ENCODE results near the gene LAYN. TPM values are rescaled to one million over a fixed set of nuclear protein-coding genes. Genes with fewer than 3 reads are reported as not detected.
A peak's percentile ranks its signal among the peaks of the same experiment; 100 is the strongest.

Gene LAYN
- total RNA-seq, 1 experiment from 2014 or later = 0.79 TPM

DNA sequence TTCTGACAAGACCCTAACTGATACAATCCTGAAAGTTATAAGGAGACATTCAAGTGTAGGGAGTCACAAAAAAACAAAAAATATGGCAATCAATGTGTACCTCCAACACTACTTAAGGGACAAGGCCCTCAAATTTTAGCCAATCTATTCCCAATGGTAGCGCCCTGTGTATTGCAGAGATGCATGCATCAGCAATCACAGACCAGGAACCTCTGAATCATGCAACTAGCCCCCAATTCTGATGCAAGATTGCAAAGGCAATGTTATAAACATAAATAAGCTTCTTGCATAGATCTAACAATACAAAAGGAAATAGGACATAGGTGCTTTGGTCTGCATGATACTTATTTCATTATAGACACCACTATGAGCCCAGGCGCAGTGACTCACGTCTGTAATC is 32.1 kb downstream of the LAYN start:
- H3K36me3 Mint-ChIP-seq (ENCODE audit: insufficient read depth, unreplicated experiment) = no peaks in the 10 kb centered on the region
- ChIA-PET CTCF (no interaction called here), POLR2A (interaction anchor here (0.7 kb wide), 1 partner anchor 193 kb away, joined by 3 read pairs; no protein-coding TSS in a partner anchor)
- Histone ChIP-seq H3K9me3 (no peaks in the 10 kb centered on the region), H3K36me3 (ENCODE audit: control insufficient read depth, insufficient read depth, low read length) (no peaks in the 10 kb centered on the region), H3K27me3 (replicated peaks; ENCODE audit: control insufficient read depth, insufficient read depth, low read length) (no peaks in the 10 kb centered on the region), H3K4me3 (ENCODE audit: low read depth, low read length) (no peak overlapping the region), H3K4me1 (peaks cover 17% of the 10 kb centered on the region)
- H3K4me3 Mint-ChIP-seq (ENCODE audit: unreplicated experiment) = no peak overlapping the region
- intact Hi-C loops (cut with micrococcal nuclease; ENCODE audit: unreplicated experiment) = no loop called here
- H3K9me3 Mint-ChIP-seq (ENCODE audit: unreplicated experiment) = no peaks in the 10 kb centered on the region
- no peak for TF ChIP-seq CTCF (IDR thresholded peaks at IDR 0.05; ENCODE audit: insufficient read depth in 1 of 2, low read depth in 1 of 2, low read length in 1 of 2, severe bottlenecking in 1 of 2, unreplicated experiment in 1 of 2)
- DNase-seq = no peak
- no TSS peak for BruUV-seq (replicated peaks)
- H3K27ac Mint-ChIP-seq (ENCODE audit: unreplicated experiment) = peak overlapping the region; percentile 60
- peaks cover 24% of the 10 kb centered on the region for H3K4me1 Mint-ChIP-seq (ENCODE audit: low read depth, unreplicated experiment)
- H3K27me3 Mint-ChIP-seq (ENCODE audit: insufficient read depth, unreplicated experiment) = no peaks in the 10 kb centered on the region

DNA sequence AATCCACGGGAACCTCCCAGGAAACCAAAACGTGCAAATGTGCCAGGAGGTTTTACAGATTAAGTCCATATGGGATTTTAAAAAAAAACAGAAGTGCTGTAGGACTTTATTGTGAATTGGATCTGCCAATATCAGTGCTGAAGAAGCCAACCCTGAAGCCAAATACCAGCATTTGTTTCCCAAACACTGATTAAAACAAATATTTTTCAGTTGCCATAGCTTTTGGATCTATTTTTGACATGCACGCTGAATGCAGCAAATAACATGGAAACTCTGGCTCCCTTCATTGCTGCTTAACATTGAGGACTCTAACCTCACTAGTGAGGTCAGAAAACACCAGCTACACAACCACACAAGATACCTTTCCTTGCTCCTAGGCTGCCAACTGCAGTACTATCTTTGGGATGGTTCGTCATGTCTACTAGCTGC is 33.3 kb downstream of the LAYN start:
- DNase-seq = no peak
- Histone ChIP-seq H3K4me1 (peaks cover 17% of the 10 kb centered on the region), H3K4me3 (ENCODE audit: low read depth, low read length) (no peak overlapping the region), H3K9me3 (no peaks in the 10 kb centered on the region), H3K36me3 (ENCODE audit: control insufficient read depth, insufficient read depth, low read length) (no peaks in the 10 kb centered on the region), H3K27me3 (replicated peaks; ENCODE audit: control insufficient read depth, insufficient read depth, low read length) (no peaks in the 10 kb centered on the region)
- Mint-ChIP-seq H3K4me3 (ENCODE audit: unreplicated experiment) (no peak overlapping the region), H3K4me1 (ENCODE audit: low read depth, unreplicated experiment) (peaks cover 24% of the 10 kb centered on the region), H3K27ac (ENCODE audit: unreplicated experiment) (no peak overlapping the region), H3K9me3 (ENCODE audit: unreplicated experiment) (no peaks in the 10 kb centered on the region), H3K27me3 (ENCODE audit: insufficient read depth, unreplicated experiment) (no peaks in the 10 kb centered on the region), H3K36me3 (ENCODE audit: insufficient read depth, unreplicated experiment) (no peaks in the 10 kb centered on the region)
- POLR2A ChIA-PET = no interaction called here
- no peak for TF ChIP-seq CTCF (IDR thresholded peaks at IDR 0.05; ENCODE audit: insufficient read depth in 1 of 2, low read depth in 1 of 2, low read length in 1 of 2, severe bottlenecking in 1 of 2, unreplicated experiment in 1 of 2)
- CTCF ChIA-PET = no interaction called here
- BruUV-seq (replicated peaks) = no TSS peak
- intact Hi-C loops (cut with micrococcal nuclease; ENCODE audit: unreplicated experiment) = loop anchor here (2.0 kb wide), 1 partner anchor 119 kb away; no protein-coding TSS in a partner anchor

- Histone ChIP-seq H3K4me3 (ENCODE audit: low read depth, low read length) (no peak overlapping the region), H3K4me1 (peaks cover 17% of the 10 kb centered on the region), H3K27me3 (replicated peaks; ENCODE audit: control insufficient read depth, insufficient read depth, low read length) (no peaks in the 10 kb centered on the region), H3K9me3 (no peaks in the 10 kb centered on the region), H3K36me3 (ENCODE audit: control insufficient read depth, insufficient read depth, low read length) (no peaks in the 10 kb centered on the region)
- intact Hi-C loops (cut with micrococcal nuclease; ENCODE audit: unreplicated experiment) = loop anchor here (2.0 kb wide), 1 partner anchor 120 kb away; no protein-coding TSS in a partner anchor
- Mint-ChIP-seq H3K36me3 (ENCODE audit: insufficient read depth, unreplicated experiment) (no peaks in the 10 kb centered on the region), H3K27ac (ENCODE audit: unreplicated experiment) (no peak overlapping the region), H3K4me1 (ENCODE audit: low read depth, unreplicated experiment) (peaks cover 24% of the 10 kb centered on the region), H3K4me3 (ENCODE audit: unreplicated experiment) (no peak overlapping the region), H3K27me3 (ENCODE audit: insufficient read depth, unreplicated experiment) (no peaks in the 10 kb centered on the region), H3K9me3 (ENCODE audit: unreplicated experiment) (no peaks in the 10 kb centered on the region)
- ChIA-PET CTCF (no interaction called here), POLR2A (no interaction called here)
- TF ChIP-seq CTCF (IDR thresholded peaks at IDR 0.05; ENCODE audit: insufficient read depth in 1 of 2, low read depth in 1 of 2, low read length in 1 of 2, severe bottlenecking in 1 of 2, unreplicated experiment in 1 of 2) = peak in 1 of 2 experiments; percentile 9
- DNase-seq = no peak
- BruUV-seq (replicated peaks) = no TSS peak
These were observed 34.1 kb downstream of the LAYN start for GRCh38 chr11:111574373-111575225.

Measured in Caco-2 (cell line).